ENCODE measurements around the gene IGSF9B.

- TF ChIP-seq CTCF (IDR thresholded peaks at IDR 0.05): no peak
- TF ChIP-seq EZH2 (IDR thresholded peaks at IDR 0.05): no peak
Measured at GRCh38 chr11:133867456-133867855, 89.3 kb downstream of the IGSF9B start.

Measured in neural progenitor cell (in vitro differentiated cells).